ENCODE results near the gene AP4E1. TPM values are rescaled to one million over a fixed set of nuclear protein-coding genes. Genes with fewer than 3 reads are reported as not detected.

Gene AP4E1
- polyA plus RNA-seq, 1 donor (not counting 4 experiments of a cell fraction or from before 2014, with no cell fraction given): 7.9 TPM

DNA sequence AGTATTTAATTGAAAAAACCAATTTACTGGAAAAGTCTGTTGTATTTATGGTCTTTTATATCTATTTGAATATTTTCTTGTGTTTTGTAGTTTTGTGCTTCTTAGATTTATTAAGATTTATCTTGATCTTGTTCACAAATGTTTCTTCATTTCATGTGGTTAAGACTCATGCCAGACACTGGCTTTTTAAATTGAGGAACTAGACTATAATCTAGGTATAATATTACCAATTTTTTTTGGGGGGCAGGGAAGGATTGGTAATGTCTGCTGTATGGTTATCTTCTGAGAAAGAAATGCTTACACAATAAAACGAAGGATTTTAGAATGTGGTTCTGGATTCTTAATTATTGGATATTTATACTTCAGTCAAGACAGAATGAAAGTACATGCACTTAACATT lies 24.9 kb downstream of the AP4E1 start:
- no peaks in the 10 kb centered on the region for H3K4me1 ChIP-seq (ENCODE audit: control insufficient read depth, extremely low read depth, insufficient read depth, low read length)
- TF ChIP-seq, protein P1, sequence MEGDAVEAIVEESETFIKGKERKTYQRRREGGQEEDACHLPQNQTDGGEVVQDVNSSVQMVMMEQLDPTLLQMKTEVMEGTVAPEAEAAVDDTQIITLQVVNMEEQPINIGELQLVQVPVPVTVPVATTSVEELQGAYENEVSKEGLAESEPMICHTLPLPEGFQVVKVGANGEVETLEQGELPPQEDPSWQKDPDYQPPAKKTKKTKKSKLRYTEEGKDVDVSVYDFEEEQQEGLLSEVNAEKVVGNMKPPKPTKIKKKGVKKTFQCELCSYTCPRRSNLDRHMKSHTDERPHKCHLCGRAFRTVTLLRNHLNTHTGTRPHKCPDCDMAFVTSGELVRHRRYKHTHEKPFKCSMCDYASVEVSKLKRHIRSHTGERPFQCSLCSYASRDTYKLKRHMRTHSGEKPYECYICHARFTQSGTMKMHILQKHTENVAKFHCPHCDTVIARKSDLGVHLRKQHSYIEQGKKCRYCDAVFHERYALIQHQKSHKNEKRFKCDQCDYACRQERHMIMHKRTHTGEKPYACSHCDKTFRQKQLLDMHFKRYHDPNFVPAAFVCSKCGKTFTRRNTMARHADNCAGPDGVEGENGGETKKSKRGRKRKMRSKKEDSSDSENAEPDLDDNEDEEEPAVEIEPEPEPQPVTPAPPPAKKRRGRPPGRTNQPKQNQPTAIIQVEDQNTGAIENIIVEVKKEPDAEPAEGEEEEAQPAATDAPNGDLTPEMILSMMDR (optimal IDR thresholded peaks at IDR 0.05 in 1 of 3, IDR thresholded peaks at IDR 0.05 in 1 of 3, conservative IDR thresholded peaks at IDR 0.05 in 1 of 3; ENCODE audit: extremely low read depth in 1 of 3, insufficient read depth in 2 of 3, low read length in 3 of 3): no peak
- TF ChIP-seq EZH2 (IDR thresholded peaks at IDR 0.05; ENCODE audit: low read length): no peak
- no peaks in the 10 kb centered on the region for H3K9me1 ChIP-seq (ENCODE audit: control insufficient read depth, extremely low read depth, insufficient read depth, low read length)
- H3K4me3 ChIP-seq (ENCODE audit: control insufficient read depth in 2 of 3, extremely low read depth in 1 of 3, insufficient read depth in 2 of 3, low read depth in 1 of 3, low read length in 3 of 3): no peak overlapping the region
- H3K79me2 ChIP-seq (ENCODE audit: control insufficient read depth, insufficient read depth, low read length): no peaks in the 10 kb centered on the region
- H3K9ac ChIP-seq (ENCODE audit: control insufficient read depth, extremely low read depth, insufficient read depth, low read length): no peak overlapping the region
- DNase-seq (ENCODE audit: low read depth, low spot score) (no peak), FAIRE-seq (no peak)
- H4K20me1 ChIP-seq (ENCODE audit: control insufficient read depth, extremely low read depth, insufficient read depth, low read length): no peaks in the 10 kb centered on the region
- dilution Hi-C loops (cut with MboI; ENCODE audit: extremely low pct_ligation_motif_present, low sequenced_read_pairs): no loop called here
- no peaks in the 10 kb centered on the region for H3K27me3 ChIP-seq (ENCODE audit: control insufficient read depth, extremely low read depth, insufficient read depth, low read length)
- H3K27ac ChIP-seq (ENCODE audit: control insufficient read depth, insufficient read depth, low read length): no peak overlapping the region
- no peak overlapping the region for H2AFZ ChIP-seq (ENCODE audit: control insufficient read depth, low read length)
- no peak overlapping the region for H3K4me2 ChIP-seq (ENCODE audit: control insufficient read depth, extremely low read depth, insufficient read depth, low read depth, low read length)
- peaks cover 2 to 5% of the 10 kb centered on the region in 2 experiments for H3K36me3 ChIP-seq (ENCODE audit: control insufficient read depth in 2 of 2, extremely low read depth in 1 of 2, insufficient read depth in 2 of 2, low read length in 2 of 2)
- no peaks in the 10 kb centered on the region for H3K9me3 ChIP-seq (ENCODE audit: control insufficient read depth, low read depth, low read length)

DNA sequence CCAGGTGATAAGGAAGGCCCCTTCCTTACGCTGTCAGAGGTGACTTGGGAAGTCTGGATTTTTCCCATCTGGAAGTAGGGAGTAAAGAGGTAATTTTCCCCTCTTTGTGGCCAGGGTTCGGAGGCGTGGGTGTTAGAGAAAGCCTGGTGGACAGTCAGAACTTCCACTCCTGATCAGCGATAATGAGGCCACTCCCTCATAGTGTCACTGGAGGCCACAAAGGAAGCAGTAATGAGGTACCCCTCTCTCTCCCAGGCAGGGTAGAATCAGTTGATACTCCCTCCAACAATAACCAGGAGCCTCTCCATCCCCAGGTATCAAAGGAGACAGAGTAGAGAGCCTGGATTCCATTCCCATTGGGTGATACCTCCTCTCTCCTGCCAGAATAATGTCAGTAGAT lies 30.0 kb downstream of the AP4E1 start:
- peaks cover 2 to 6% of the 10 kb centered on the region in 2 experiments for H3K36me3 ChIP-seq (ENCODE audit: control insufficient read depth in 2 of 2, extremely low read depth in 1 of 2, insufficient read depth in 2 of 2, low read length in 2 of 2)
- no peak overlapping the region for H3K4me3 ChIP-seq (ENCODE audit: control insufficient read depth in 2 of 3, extremely low read depth in 1 of 3, insufficient read depth in 2 of 3, low read depth in 1 of 3, low read length in 3 of 3)
- H3K4me2 ChIP-seq (ENCODE audit: control insufficient read depth, extremely low read depth, insufficient read depth, low read depth, low read length): no peak overlapping the region
- H3K79me2 ChIP-seq (ENCODE audit: control insufficient read depth, insufficient read depth, low read length): no peaks in the 10 kb centered on the region
- H4K20me1 ChIP-seq (ENCODE audit: control insufficient read depth, extremely low read depth, insufficient read depth, low read length): no peaks in the 10 kb centered on the region
- TF ChIP-seq EZH2 (IDR thresholded peaks at IDR 0.05; ENCODE audit: low read length): no peak
- TF ChIP-seq, protein P1 (optimal IDR thresholded peaks at IDR 0.05 in 1 of 3, IDR thresholded peaks at IDR 0.05 in 1 of 3, conservative IDR thresholded peaks at IDR 0.05 in 1 of 3; ENCODE audit: extremely low read depth in 1 of 3, insufficient read depth in 2 of 3, low read length in 3 of 3): no peak
- H3K9ac ChIP-seq (ENCODE audit: control insufficient read depth, extremely low read depth, insufficient read depth, low read length): no peak overlapping the region
- H3K9me3 ChIP-seq (ENCODE audit: control insufficient read depth, low read depth, low read length): no peaks in the 10 kb centered on the region
- DNase-seq (ENCODE audit: low read depth, low spot score): no peak
- H3K9me1 ChIP-seq (ENCODE audit: control insufficient read depth, extremely low read depth, insufficient read depth, low read length): no peaks in the 10 kb centered on the region
- no peak overlapping the region for H3K27ac ChIP-seq (ENCODE audit: control insufficient read depth, insufficient read depth, low read length)
- no peak for FAIRE-seq
- dilution Hi-C loops (cut with MboI; ENCODE audit: extremely low pct_ligation_motif_present, low sequenced_read_pairs): no loop called here
- no peaks in the 10 kb centered on the region for H3K4me1 ChIP-seq (ENCODE audit: control insufficient read depth, extremely low read depth, insufficient read depth, low read length)
- H2AFZ ChIP-seq (ENCODE audit: control insufficient read depth, low read length): no peak overlapping the region
- H3K27me3 ChIP-seq (ENCODE audit: control insufficient read depth, extremely low read depth, insufficient read depth, low read length): no peaks in the 10 kb centered on the region

All from keratinocyte (primary cell).